ENCODE results near the gene PPTC7. TPM values are rescaled to one million over a fixed set of nuclear protein-coding genes. Genes with fewer than 3 reads are reported as not detected.

The PPTC7 gene
- total RNA-seq, 2 donors from 2014 or later = 15.2 TPM

DNA sequence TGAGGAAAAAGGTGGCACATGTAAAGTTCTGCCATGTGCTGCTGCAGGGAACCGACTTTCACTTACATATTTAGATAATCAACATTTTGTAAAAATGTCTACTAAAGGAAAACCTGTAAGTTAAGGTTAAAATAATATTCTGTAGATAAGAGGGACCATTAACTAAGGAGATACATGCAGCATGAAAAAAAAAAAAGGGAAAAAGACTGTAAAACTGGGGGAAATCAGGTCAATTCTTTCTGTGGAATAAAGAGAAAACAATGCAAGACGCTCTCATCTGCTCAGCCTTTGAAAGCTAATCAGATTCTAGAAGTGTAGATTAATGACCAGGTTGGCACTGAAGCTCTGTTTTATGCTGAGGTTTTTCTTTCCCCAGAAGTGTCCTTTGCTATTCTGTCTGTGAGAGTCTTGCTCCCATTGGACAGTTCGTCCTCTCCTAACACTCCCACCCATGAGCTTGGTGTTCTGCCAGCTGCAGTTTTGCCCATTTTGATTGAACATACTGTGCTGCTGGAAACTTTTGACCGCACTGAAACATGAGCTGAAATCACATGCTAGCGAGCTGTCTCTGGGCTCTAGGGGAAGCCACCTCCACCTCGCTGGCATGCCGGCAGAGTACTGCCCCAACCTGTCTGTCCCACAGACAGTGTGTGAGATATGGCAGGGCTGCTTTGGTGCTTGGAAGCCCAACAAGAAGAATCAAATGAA, 39.7 kb downstream of the PPTC7 start:
- H3K4me1 ChIP-seq (ENCODE audit: control insufficient read depth, insufficient read depth, low read length) = no peaks in the 10 kb centered on the region
- H3K9ac ChIP-seq (ENCODE audit: extremely low read depth, low read length, poor library complexity, severe bottlenecking) = no peak overlapping the region
- Mint-ChIP-seq H3K27me3 (ENCODE audit: insufficient read depth) (no peaks in the 10 kb centered on the region), H3K36me3 (ENCODE audit: low read depth) (peaks cover 32% of the 10 kb centered on the region), H3K4me3 (no peak overlapping the region), H3K27ac (peak overlapping the region; percentile 23), H3K4me1 (peaks cover 12% of the 10 kb centered on the region), H3K9me3 (no peaks in the 10 kb centered on the region)
- peaks cover 33% of the 10 kb centered on the region for H3K36me3 ChIP-seq (ENCODE audit: control insufficient read depth, insufficient read depth, low read length)
- H3K27me3 ChIP-seq (ENCODE audit: control insufficient read depth, insufficient read depth, low read length, poor library complexity, severe bottlenecking) = no peaks in the 10 kb centered on the region
- no peak overlapping the region for H3K4me3 ChIP-seq (ENCODE audit: low read length)
- H3K27ac ChIP-seq (ENCODE audit: low read depth, low read length) = no peak overlapping the region
- no peaks in the 10 kb centered on the region for H3K9me3 ChIP-seq (ENCODE audit: control insufficient read depth, low read length)
- TF ChIP-seq, protein P1, sequence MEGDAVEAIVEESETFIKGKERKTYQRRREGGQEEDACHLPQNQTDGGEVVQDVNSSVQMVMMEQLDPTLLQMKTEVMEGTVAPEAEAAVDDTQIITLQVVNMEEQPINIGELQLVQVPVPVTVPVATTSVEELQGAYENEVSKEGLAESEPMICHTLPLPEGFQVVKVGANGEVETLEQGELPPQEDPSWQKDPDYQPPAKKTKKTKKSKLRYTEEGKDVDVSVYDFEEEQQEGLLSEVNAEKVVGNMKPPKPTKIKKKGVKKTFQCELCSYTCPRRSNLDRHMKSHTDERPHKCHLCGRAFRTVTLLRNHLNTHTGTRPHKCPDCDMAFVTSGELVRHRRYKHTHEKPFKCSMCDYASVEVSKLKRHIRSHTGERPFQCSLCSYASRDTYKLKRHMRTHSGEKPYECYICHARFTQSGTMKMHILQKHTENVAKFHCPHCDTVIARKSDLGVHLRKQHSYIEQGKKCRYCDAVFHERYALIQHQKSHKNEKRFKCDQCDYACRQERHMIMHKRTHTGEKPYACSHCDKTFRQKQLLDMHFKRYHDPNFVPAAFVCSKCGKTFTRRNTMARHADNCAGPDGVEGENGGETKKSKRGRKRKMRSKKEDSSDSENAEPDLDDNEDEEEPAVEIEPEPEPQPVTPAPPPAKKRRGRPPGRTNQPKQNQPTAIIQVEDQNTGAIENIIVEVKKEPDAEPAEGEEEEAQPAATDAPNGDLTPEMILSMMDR (conservative IDR thresholded peaks at IDR 0.05) = no peak
- 94 to 96% methylated on average over 6 to 7 of the region's 7 CpGs for WGBS, 2 experiments (ENCODE audit: insufficient coverage in 1 of 2, insufficient read length in 1 of 2)
- DNase-seq = peak; percentile 41

DNA sequence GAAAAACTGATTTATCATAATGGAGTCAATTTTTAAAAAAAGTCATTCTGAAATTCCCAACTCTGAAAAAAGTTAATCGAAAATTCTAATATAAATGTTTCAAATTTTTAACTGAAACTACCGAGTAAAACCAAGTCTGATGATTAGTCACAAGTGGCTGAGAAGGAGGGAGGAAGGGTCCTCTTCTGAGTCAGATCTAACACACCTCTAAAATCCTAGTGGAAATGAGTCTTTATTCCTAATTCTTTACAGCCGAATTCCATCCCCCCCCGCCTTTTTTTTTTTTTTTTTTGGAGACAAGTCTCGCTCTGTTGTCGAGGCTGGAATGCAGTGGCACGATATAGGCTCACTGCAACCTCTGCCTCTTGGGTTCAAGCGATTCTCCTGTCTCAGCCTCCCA, 43.1 kb downstream of the PPTC7 start:
- H3K4me3 ChIP-seq (ENCODE audit: low read length) = no peak overlapping the region
- Mint-ChIP-seq H3K36me3 (ENCODE audit: low read depth) (peaks cover 42% of the 10 kb centered on the region), H3K27me3 (ENCODE audit: insufficient read depth) (no peaks in the 10 kb centered on the region), H3K4me1 (peaks cover 12% of the 10 kb centered on the region), H3K9me3 (no peaks in the 10 kb centered on the region), H3K27ac (no peak overlapping the region), H3K4me3 (no peak overlapping the region)
- H3K27me3 ChIP-seq (ENCODE audit: control insufficient read depth, insufficient read depth, low read length, poor library complexity, severe bottlenecking) = no peaks in the 10 kb centered on the region
- H3K36me3 ChIP-seq (ENCODE audit: control insufficient read depth, insufficient read depth, low read length) = peaks cover 49% of the 10 kb centered on the region
- no peak overlapping the region for H3K27ac ChIP-seq (ENCODE audit: low read depth, low read length)
- no peak for DNase-seq
- H3K9me3 ChIP-seq (ENCODE audit: control insufficient read depth, low read length) = no peaks in the 10 kb centered on the region
- TF ChIP-seq, protein P1 (conservative IDR thresholded peaks at IDR 0.05) = no peak
- 92 to 96% methylated on average over 3 to 8 of the region's 8 CpGs for WGBS, 2 experiments (ENCODE audit: insufficient coverage in 1 of 2, insufficient read length in 1 of 2)
- H3K4me1 ChIP-seq (ENCODE audit: control insufficient read depth, insufficient read depth, low read length) = no peaks in the 10 kb centered on the region
- no peak overlapping the region for H3K9ac ChIP-seq (ENCODE audit: extremely low read depth, low read length, poor library complexity, severe bottlenecking)

DNA sequence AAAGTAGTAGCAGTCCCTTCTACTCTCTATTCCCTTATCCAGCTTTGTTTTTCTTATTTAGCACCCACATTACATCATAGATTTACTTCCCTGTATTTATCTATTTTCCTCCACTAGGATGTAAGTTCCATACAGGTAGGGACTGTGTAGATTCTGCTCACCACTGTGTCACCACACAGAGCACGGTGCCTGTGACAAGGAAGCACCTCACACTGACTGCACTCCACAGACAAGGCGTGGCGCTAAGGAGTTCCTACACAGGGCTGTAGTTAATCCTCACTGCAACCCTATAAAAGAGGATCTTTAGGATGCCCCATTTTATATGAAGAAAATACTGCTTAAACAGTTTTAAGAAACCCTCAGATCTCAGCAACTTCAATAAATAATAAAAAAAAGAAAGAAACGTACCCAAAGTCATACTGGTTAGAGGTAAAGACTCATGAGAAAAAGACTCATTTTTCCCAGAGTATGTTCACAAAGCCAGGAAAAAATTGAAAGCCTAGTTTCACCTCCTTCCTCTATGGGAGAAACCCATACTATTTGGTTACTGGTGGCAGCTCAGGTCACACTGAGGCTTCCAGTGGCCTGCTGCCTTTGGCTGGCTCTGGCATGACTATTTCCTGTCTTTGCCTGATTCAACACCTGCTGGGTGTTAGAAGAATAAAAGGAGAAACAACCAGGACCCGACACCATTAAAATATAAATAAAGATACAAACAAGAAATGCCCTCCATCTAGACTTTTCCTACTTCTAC, 44.1 kb downstream of the PPTC7 start:
- peaks cover 39% of the 10 kb centered on the region for H3K36me3 Mint-ChIP-seq (ENCODE audit: low read depth)
- Histone ChIP-seq H3K9ac (ENCODE audit: extremely low read depth, low read length, poor library complexity, severe bottlenecking) (no peak overlapping the region), H3K4me1 (ENCODE audit: control insufficient read depth, insufficient read depth, low read length) (no peaks in the 10 kb centered on the region), H3K27me3 (ENCODE audit: control insufficient read depth, insufficient read depth, low read length, poor library complexity, severe bottlenecking) (no peaks in the 10 kb centered on the region), H3K9me3 (ENCODE audit: control insufficient read depth, low read length) (no peaks in the 10 kb centered on the region), H3K4me3 (ENCODE audit: low read length) (no peak overlapping the region), H3K36me3 (ENCODE audit: control insufficient read depth, insufficient read depth, low read length) (peaks cover 55% of the 10 kb centered on the region), H3K27ac (ENCODE audit: low read depth, low read length) (no peak overlapping the region)
- WGBS, 2 experiments (ENCODE audit: insufficient coverage in 1 of 2, insufficient read length in 1 of 2) = 99 to 100% methylated on average over 2 to 5 of the region's 5 CpGs
- no peak overlapping the region for H3K27ac Mint-ChIP-seq
- H3K4me1 Mint-ChIP-seq = peaks cover 12% of the 10 kb centered on the region
- TF ChIP-seq, protein P1 (conservative IDR thresholded peaks at IDR 0.05) = no peak
- peak; percentile 13 for DNase-seq
- no peaks in the 10 kb centered on the region for H3K27me3 Mint-ChIP-seq (ENCODE audit: insufficient read depth)
- no peaks in the 10 kb centered on the region for H3K9me3 Mint-ChIP-seq
- no peak overlapping the region for H3K4me3 Mint-ChIP-seq
